K562 (cell line): ENCODE results near the gene MAD2L1BP. TPM values are rescaled to one million over a fixed set of nuclear protein-coding genes. Genes with fewer than 3 reads are reported as not detected.

ENCODE experiments used
- BCOR ChIP-seq: fragments of 450-650 bp; IDR thresholded peaks from 2 replicates; pipeline ENCODE4 v1.6.1; 2016
- CHD1 ChIP-seq: fragments of 200-600 bp; sonication (generic); IDR thresholded peaks from one replicate; pipeline ENCODE4 v1.6.1; 2012; ENCODE audit warnings: mild to moderate bottlenecking, moderate library complexity, low read length, inconsistent platforms
- CTCFL ChIP-seq: IDR thresholded peaks from 2 replicates; pipeline ENCODE4 v1.6.1; 2011; ENCODE audit warnings: borderline replicate concordance, low read depth, mild to moderate bottlenecking, moderate library complexity, low read length; ENCODE audit not compliant: insufficient read depth, poor library complexity, severe bottlenecking
- EWSR1 ChIP-seq: fragments of 450-650 bp; IDR thresholded peaks from 2 replicates; pipeline ENCODE4 v1.6.1; 2018; ENCODE audit warnings: borderline replicate concordance, mild to moderate bottlenecking, low read depth, moderate library complexity; ENCODE audit not compliant: partially characterized antibody
- HMG20A ChIP-seq: fragments of 450-650 bp; formaldehyde crosslinking; conservative IDR thresholded peaks from 2 replicates; pipeline ENCODE4 v1.4.0; 2020; ENCODE audit warnings: mild to moderate bottlenecking, mixed read lengths
- HOXB6 ChIP-seq: fragments of 250-450 bp; sonication (Bioruptor Pico); IDR thresholded peaks from 2 replicates; pipeline ENCODE4 v1.5.1; 2022; ENCODE audit warnings: mild to moderate bottlenecking, borderline replicate concordance
- MAZ ChIP-seq, 2 experiments: fragments of 450-650 bp in 1 of 2; sonication (generic) in 1 of 2; formaldehyde crosslinking; IDR thresholded peaks in 1 of 2; conservative IDR thresholded peaks in 1 of 2; 2 replicates each; pipeline versions ENCODE4 v1.4.0 to v1.5.0; 2020; ENCODE audit warnings: mild to moderate bottlenecking in 1 of 2, missing genetic modification reagents in 1 of 2
- NR1H2 ChIP-seq: sonication (generic); formaldehyde crosslinking; IDR thresholded peaks from 2 replicates; pipeline ENCODE4 v1.4.0; 2020; ENCODE audit warnings: mild to moderate bottlenecking, missing genetic modification reagents
- PHF21A ChIP-seq: fragments of 450-650 bp; IDR thresholded peaks from 2 replicates; pipeline ENCODE4 v1.6.1; 2017; ENCODE audit warnings: low read depth, borderline replicate concordance
- PHF8 ChIP-seq: fragments of 200-600 bp; sonication (generic); IDR thresholded peaks from 2 replicates; pipeline ENCODE4 v1.6.1; 2012; ENCODE audit warnings: mixed run types, mild to moderate bottlenecking, inconsistent platforms, low read length, moderate library complexity, borderline replicate concordance
- RERE ChIP-seq: sonication (generic); formaldehyde crosslinking; IDR thresholded peaks from 2 replicates; pipeline ENCODE4 v1.8.0; 2023; ENCODE audit warnings: missing genetic modification reagents, mild to moderate bottlenecking, borderline replicate concordance
- RNF219 ChIP-seq: fragments of 250-450 bp; sonication (Bioruptor Pico); IDR thresholded peaks from 2 replicates; pipeline ENCODE4 v1.5.0; 2022; ENCODE audit warnings: mild to moderate bottlenecking
- SRSF1 ChIP-seq: fragments of 200-400 bp; formaldehyde crosslinking; IDR thresholded peaks from 2 replicates; pipeline ENCODE4 v1.6.1; 2017; ENCODE audit warnings: mild to moderate bottlenecking, low read depth, low read length, moderate library complexity
- ZNF347 ChIP-seq: fragments of 450-650 bp; formaldehyde crosslinking; IDR thresholded peaks from 2 replicates; pipeline ENCODE4 v1.4.0; 2020; ENCODE audit warnings: low read depth, mild to moderate bottlenecking, moderate library complexity
- ZNF764 ChIP-seq: fragments of 250-450 bp; sonication (Bioruptor Pico); IDR thresholded peaks from 2 replicates; pipeline ENCODE4 v1.4.0; 2020; ENCODE audit warnings: low read depth, mild to moderate bottlenecking, moderate library complexity
- polyA plus RNA-seq, 8 experiments: library from polyadenylated mRNA; depleted of rRNA in 4 of 8; stranded (reverse) in 5 of 8; unstranded in 3 of 8; fragments of >200 nt; fragmentation: Nextera tagmentation in 2 of 8; fragmentation: Illumina TruSeq in 1 of 8; extraction: Ambion mirVana in 2 of 8; extraction: Trizol in 1 of 8; gene quantifications; 2 replicates each; pipeline versions ENCODE4 v1.2.1 to v1.2.3, GENCODE V29; 2011 to 2014; ENCODE audit warnings: inconsistent platforms in 1 of 8, missing spikeins in 1 of 8
- total RNA-seq, 7 experiments: library from RNA; depleted of rRNA in 6 of 7; stranded (reverse); fragments of >200 nt in 6 of 7; fragmentation: Illumina TruSeq in 2 of 7; extraction: Trizol in 2 of 7; gene quantifications; 2 replicates each; pipeline versions ENCODE4 v1.2.1 to v1.2.3, GENCODE V29; 2011 to 2021; ENCODE audit warnings: low replicate concordance in 1 of 7

The MAD2L1BP gene
- total and polyA plus RNA-seq, 9 of the 15 experiments (the other 6 are each of a cell fraction or from before 2014, with no cell fraction given): 69.7 to 321 (median 111) TPM

GRCh38 chr6:43635387-43636307, at the start of gene MAD2L1BP (continued):
- TF ChIP-seq MAZ (CRISPR knock-in tag; conservative IDR thresholded peaks at IDR 0.05 in 1 of 2, IDR thresholded peaks at IDR 0.05 in 1 of 2) (peak; percentile 66 to 78), RERE (CRISPR knock-in tag) (no peak), HMG20A (CRISPR knock-in tag) (no peak), SRSF1 (no peak), RNF219 (CRISPR knock-in tag) (no peak), CHD1 (peak; percentile 81), EWSR1 (no peak), NR1H2 (peak; percentile 93; the same call in 1 of the 2 replicates), HOXB6 (CRISPR knock-in tag) (no peak), ZNF347 (CRISPR knock-in tag) (no peak), CTCFL (no peak), ZNF764 (CRISPR knock-in tag) (no peak), BCOR (peak; percentile 78), PHF21A (no peak; the same call in 1 of the 2 replicates), PHF8 (peak; percentile 99)
